Measurements from ENCODE around the gene POU6F1.
"Not testable (repeated sequence)": the region's sequence is repeated elsewhere in the genome, so short reads cannot be mapped to it uniquely, and the experiment has no call there.

Gene POU6F1, protein sequence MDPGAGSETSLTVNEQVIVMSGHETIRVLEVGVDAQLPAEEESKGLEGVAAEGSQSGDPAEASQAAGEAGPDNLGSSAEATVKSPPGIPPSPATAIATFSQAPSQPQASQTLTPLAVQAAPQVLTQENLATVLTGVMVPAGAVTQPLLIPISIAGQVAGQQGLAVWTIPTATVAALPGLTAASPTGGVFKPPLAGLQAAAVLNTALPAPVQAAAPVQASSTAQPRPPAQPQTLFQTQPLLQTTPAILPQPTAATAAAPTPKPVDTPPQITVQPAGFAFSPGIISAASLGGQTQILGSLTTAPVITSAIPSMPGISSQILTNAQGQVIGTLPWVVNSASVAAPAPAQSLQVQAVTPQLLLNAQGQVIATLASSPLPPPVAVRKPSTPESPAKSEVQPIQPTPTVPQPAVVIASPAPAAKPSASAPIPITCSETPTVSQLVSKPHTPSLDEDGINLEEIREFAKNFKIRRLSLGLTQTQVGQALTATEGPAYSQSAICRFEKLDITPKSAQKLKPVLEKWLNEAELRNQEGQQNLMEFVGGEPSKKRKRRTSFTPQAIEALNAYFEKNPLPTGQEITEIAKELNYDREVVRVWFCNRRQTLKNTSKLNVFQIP

GRCh38 chr12:51217968-51218606 is at the start of gene POU6F1:
TSS of gene POU6F1 (minus strand) at chr12:51218062. CDS start at chr12:51206836, 11,226 bp downstream.
- DNase-seq = peak; percentile 45

DNA sequence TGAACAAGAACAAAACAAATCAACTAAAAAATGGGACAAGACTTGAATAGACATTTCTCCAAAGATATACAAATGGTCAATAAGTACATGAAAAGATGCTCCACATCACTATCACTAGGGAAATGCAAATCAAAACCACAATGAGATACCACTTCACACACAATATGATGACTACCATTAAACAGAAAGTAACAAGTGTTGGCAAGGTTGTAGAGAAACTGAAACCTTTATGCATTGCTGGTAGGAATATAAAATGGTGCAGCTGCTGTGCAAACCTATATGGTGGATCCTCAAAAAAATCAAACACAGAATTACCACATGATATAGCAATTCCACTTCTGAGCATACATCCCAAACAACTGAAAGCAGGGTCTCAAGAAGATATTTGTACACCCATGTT is 47.2 kb upstream of the POU6F1 start:
- no peak for DNase-seq

GRCh38 chr12:51264297-51264696 is 46.4 kb upstream of the POU6F1 start:
- no peak for DNase-seq

DNA sequence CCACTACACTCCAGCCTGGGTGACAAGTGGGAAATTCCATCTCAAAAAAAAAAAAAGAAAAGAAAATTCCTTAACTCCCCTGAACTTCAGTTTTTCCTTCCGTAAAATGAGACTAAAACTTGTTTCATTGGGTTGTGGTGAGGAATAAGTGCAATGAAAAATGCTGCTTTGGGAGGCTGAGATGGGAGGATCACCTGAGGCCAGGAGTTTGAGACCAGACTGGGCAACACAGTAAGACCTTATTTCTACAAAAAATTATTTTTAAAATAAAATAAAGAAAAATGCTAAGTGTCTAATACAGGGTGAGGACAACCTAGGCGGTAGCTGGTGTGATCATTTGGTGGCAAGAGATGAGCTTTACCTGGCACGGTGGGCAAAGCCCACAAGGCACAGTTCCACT is 45.5 kb upstream of the POU6F1 start:
- DNase-seq = no peak

GRCh38 chr12:51262758-51263177 is 44.9 kb upstream of the POU6F1 start:
- peak; percentile 23 for DNase-seq

- not testable (repeated sequence) for DNase-seq
These were observed 41.7 kb upstream of the POU6F1 start for GRCh38 chr12:51259600-51259999.

DNA sequence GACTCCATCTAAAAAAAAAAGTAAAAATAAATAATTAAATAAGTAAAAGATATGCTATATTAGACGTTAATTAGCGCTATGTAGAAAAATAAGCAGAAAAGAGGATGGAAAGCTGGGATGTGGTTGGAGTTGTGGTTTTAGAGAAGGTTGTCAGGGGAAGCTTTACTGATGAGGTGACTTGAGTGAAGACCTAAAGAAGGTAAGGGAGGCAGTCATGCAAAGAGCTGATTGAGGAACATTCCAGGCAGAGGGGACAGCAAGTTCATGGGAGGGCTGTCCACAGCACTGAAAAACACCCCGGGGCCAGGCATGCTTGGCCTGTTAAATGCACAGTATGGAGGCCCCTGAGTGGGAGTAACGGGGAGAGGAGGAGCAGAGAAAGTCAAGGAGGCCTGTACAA is 36.7 kb upstream of the POU6F1 start:
- DNase-seq = no peak

DNA sequence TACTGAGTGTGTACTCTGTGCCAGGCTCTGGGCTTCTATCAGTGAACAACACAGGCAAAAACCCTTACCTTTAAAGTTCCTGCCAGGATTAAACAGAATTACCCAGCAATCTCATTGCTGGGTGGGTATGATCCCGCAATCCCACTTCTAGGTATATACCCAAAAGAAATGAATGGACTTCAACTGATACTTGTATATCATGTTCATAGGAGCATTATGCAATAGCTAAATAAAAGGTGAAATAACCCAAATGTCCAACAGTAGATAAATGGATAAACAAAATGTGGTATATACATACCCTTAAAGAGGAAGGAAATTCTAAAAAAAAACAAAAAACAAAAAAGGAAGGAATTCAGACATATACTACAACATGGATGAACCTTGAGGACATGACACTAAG is 35.4 kb upstream of the POU6F1 start:
- no peak for DNase-seq

DNA sequence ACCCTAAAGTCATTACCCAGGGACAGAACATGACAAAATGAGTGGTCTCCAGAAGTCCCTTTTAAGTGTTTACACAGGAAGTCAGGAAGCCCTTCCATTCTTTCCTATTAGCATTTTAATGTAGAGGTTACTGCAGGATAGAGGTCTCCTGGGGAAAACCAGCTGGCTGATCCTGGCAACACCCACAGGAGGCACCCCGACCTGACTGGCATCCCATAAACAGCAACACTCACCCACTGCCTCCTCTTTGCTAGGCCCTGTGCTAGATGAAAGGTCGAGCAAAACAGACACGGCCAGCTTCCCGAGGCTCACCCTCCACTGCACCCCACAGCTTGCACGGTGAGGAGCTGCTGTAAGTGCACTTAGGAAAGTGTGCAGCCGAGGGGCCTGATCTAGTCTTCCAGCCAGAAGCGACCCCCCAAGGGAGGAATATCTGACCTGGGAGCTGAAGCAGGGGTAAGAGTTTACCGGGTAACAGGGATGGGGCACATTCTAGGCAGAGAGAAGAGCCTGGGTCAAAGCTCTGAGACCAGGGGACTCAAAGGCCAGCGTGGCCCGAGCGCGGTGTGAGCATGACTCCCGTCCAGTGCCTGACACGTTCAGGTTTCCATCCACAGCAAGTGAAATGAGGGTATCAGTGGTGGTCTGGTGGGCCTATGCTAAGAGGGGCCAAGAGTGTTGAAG is 29.8 kb upstream of the POU6F1 start:
- no peak for DNase-seq

- peak; percentile 91 for DNase-seq
These were observed 28.5 kb upstream of the POU6F1 start for GRCh38 chr12:51246254-51246853.

DNA sequence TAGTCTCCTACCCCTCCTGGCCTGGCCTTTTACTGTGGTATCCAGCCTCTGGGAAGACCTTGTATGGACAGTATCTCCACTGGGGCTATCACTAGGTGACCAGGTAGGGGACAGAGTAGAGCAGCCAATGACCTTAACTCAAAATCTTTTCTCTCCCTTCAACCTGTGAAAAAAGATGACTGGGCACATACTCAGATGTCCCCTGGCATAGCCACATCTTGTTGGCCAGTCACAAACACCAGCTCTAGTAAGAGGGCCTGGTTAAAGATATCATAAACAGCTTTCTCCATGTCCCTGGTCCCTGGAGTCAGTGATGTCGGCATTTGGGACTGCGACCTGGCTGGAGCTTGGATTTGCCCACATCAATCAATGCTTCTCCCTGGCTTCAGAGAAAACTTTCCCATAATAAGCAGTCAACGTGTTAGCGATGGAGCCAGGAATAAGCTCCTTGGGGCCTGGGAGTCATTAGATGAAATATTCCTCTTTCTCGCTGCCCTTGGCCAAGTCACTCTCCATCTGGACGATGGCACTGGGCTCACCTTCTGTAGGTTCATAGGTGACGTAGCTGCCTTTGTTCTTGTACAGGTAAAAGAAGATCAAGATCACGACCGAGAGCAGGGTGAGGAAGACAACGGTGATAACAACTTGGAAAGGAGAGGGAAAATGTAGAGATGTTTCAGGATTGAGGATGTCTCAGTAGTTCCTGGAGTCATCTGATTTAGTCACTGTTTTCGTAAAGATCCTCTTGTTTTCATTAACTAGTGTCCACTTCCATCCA is 27.8 kb upstream of the POU6F1 start:
- no peak for DNase-seq

- no peak for DNase-seq
These were observed 26.4 kb upstream of the POU6F1 start for GRCh38 chr12:51244269-51244668.

DNA sequence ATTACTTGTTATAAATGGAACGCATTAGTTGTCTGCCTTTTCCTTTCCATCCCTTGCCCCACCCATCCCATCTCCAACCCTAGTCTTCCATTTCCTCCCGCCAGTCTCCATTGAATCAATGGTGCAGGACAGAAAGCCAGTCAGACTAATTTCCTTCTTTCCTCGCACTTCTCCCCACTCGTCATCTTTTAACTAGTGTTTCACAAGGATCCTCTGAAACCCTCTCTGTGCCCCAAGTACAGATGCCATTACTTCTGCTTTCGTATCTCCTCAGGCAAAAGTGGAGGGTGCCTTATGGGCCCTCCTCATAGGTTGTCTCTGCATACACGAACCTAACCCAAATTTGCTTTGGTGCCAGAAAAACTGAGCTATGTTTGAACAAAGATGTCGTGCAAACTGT is 25.0 kb upstream of the POU6F1 start:
- peak; percentile 4 for DNase-seq

- peak; percentile 60 for DNase-seq
These were observed 24.3 kb upstream of the POU6F1 start for GRCh38 chr12:51242120-51242519.

- no peak for DNase-seq
These were observed 23.1 kb upstream of the POU6F1 start for GRCh38 chr12:51240971-51241370.

GRCh38 chr12:51238510-51239334 is 20.9 kb upstream of the POU6F1 start, which contains the start of gene DAZAP2:
TSS of gene DAZAP2 (plus strand) at chr12:51238826. CDS start at chr12:51238908, 82 bp downstream.
- peak; percentile 89 for DNase-seq

GRCh38 chr12:51238037-51238509 is 20.2 kb upstream of the POU6F1 start:
- no peak for DNase-seq

GRCh38 chr12:51234530-51234929 is 16.7 kb upstream of the POU6F1 start:
- DNase-seq = no peak

- DNase-seq = no peak
These were observed 14.8 kb upstream of the POU6F1 start for GRCh38 chr12:51232642-51233041.

DNA sequence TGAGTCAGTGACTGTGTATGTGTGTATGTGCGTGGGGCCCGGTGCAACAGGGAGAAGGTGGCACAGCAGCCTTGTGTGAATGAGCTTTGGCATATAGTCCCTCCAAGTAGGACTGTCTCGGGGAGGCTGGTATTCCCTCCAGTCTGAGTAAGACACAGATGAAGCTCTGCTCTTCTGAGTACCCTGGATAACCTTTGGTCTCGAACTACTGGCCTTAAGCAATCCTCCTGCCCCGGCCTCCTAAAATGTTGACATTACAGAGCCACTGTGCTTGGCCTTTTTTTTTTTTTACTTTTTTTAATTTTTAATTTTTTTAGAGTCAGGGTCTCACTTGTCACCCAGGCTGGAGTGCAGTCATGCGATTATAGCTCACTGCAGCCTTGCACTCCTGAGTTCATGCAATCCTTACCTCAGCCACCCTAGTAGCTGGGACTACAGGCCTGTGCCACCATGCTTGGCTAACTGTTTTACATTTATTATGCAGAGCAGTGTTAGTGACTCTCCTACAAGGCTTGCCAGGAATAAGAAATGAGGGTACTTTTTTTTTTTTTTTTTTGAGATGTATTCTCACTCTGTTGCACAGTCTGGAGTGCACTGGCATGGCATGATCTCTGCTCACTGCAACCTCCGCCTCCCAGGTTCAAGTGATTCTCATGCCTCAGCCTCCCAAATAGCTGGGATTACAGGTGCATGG is 11.4 kb upstream of the POU6F1 start:
- DNase-seq = no peak
